Mesenchymal stem cell (in vitro differentiated cells and primary cell): ENCODE measurements around the gene UNK.

Experiments
- DNase-seq: peaks from one replicate; pipeline ENCODE4 v3.0.0-alpha.2; 2013
- H2AFZ ChIP-seq: one replicate; pipeline ENCODE4 v1.6.1; 2013; ENCODE audit warnings: low read depth, mild to moderate bottlenecking, control low read depth, inconsistent platforms, low read length, moderate library complexity
- H2AK5ac ChIP-seq: 2 replicates; pipeline ENCODE4 v1.6.1; 2013; ENCODE audit warnings: low read length, moderate library complexity, mild to moderate bottlenecking, inconsistent platforms; ENCODE audit not compliant: severe bottlenecking
- H2BK120ac ChIP-seq: one replicate; pipeline ENCODE4 v1.6.1; 2013; ENCODE audit warnings: low read depth, mild to moderate bottlenecking, inconsistent platforms, low read length, moderate library complexity
- H2BK12ac ChIP-seq, 2 experiments: one replicate each; pipeline ENCODE4 v1.6.1; 2013; ENCODE audit warnings: inconsistent platforms in 2 of 2, low read length in 2 of 2, mild to moderate bottlenecking in 2 of 2, moderate library complexity in 2 of 2, control low read depth in 1 of 2
- H2BK15ac ChIP-seq: one replicate; pipeline ENCODE4 v1.6.1; 2013; ENCODE audit warnings: mild to moderate bottlenecking, low read depth, inconsistent platforms; ENCODE audit not compliant: poor library complexity, severe bottlenecking
- H2BK5ac ChIP-seq: 2 replicates; pipeline ENCODE4 v1.6.1; 2013; ENCODE audit warnings: low read depth, mild to moderate bottlenecking, low read length, control low read depth, inconsistent platforms; ENCODE audit not compliant: poor library complexity, severe bottlenecking
- H3K14ac ChIP-seq, 2 experiments: one replicate each; pipeline ENCODE4 v1.6.1; 2013; ENCODE audit warnings: inconsistent platforms in 2 of 2, low read length in 2 of 2, control low read depth in 1 of 2, mild to moderate bottlenecking in 1 of 2, moderate library complexity in 1 of 2
- H3K18ac ChIP-seq, 2 experiments: one replicate each; pipeline ENCODE4 v1.6.1; 2013; ENCODE audit warnings: inconsistent platforms in 2 of 2, low read length in 2 of 2, control low read depth in 1 of 2, low read depth in 1 of 2, mild to moderate bottlenecking in 1 of 2
- H3K23ac ChIP-seq, 2 experiments: one replicate each; pipeline ENCODE4 v1.6.1; 2013; ENCODE audit warnings: inconsistent platforms in 2 of 2, low read length in 2 of 2, mild to moderate bottlenecking in 2 of 2, moderate library complexity in 2 of 2, control low read depth in 1 of 2
- H3K27ac ChIP-seq: 2 replicates; pipeline ENCODE4 v1.5.1; 2013; ENCODE audit warnings: mild to moderate bottlenecking, moderate library complexity, low read length, control low read depth, inconsistent platforms; ENCODE audit not compliant: poor library complexity, severe bottlenecking
- H3K27me3 ChIP-seq, 2 experiments: 2 replicates each; pipeline versions ENCODE4 v1.6.1 to v1.7.0; 2013; ENCODE audit warnings: low read length in 2 of 2, mild to moderate bottlenecking in 2 of 2, moderate library complexity in 2 of 2, control low read depth in 1 of 2, inconsistent platforms in 1 of 2; ENCODE audit not compliant: control insufficient read depth in 1 of 2, insufficient read depth in 1 of 2
- H3K36me3 ChIP-seq, 2 experiments: 2 replicates each; pipeline versions ENCODE4 v1.6.1 to v1.7.0; 2013; ENCODE audit warnings: low read length in 2 of 2, control low read depth in 1 of 2, inconsistent platforms in 1 of 2, low read depth in 1 of 2, mild to moderate bottlenecking in 1 of 2; ENCODE audit not compliant: insufficient read depth in 2 of 2, control insufficient read depth in 1 of 2
- H3K4ac ChIP-seq, 2 experiments: one replicate each; pipeline ENCODE4 v1.6.1; 2013; ENCODE audit warnings: inconsistent platforms in 2 of 2, low read length in 2 of 2, mild to moderate bottlenecking in 2 of 2, moderate library complexity in 2 of 2, control low read depth in 1 of 2, low read depth in 1 of 2
- H3K4me1 ChIP-seq: 2 replicates; pipeline ENCODE4 v1.6.1; 2013; ENCODE audit warnings: low read depth, low read length, control low read depth; ENCODE audit not compliant: control insufficient read depth, insufficient read depth
- H3K4me2 ChIP-seq: 2 replicates; pipeline ENCODE4 v1.6.1; 2013; ENCODE audit warnings: low read length, mild to moderate bottlenecking, inconsistent platforms; ENCODE audit not compliant: poor library complexity, severe bottlenecking
- H3K4me3 ChIP-seq, 2 experiments: 2 replicates each; pipeline versions ENCODE4 v1.5.1 to v1.7.0; 2013; ENCODE audit warnings: low read length in 2 of 2, mild to moderate bottlenecking in 2 of 2, control low read depth in 1 of 2, low read depth in 1 of 2; ENCODE audit not compliant: insufficient read depth in 1 of 2
- H3K79me1 ChIP-seq: replicated peaks from 2 replicates; pipeline ENCODE4 v1.6.1; 2013; ENCODE audit warnings: mild to moderate bottlenecking, control low read depth, low read length, inconsistent platforms; ENCODE audit not compliant: poor library complexity, severe bottlenecking
- H3K9ac ChIP-seq: 2 replicates; pipeline ENCODE4 v1.7.0; 2013; ENCODE audit warnings: mild to moderate bottlenecking, low read length, moderate library complexity
- H3K9me3 ChIP-seq: 2 replicates; pipeline ENCODE4 v1.7.0; 2013; ENCODE audit warnings: mild to moderate bottlenecking, low read length; ENCODE audit not compliant: control insufficient read depth
- H4K8ac ChIP-seq: one replicate; pipeline ENCODE4 v1.6.1; 2013; ENCODE audit warnings: inconsistent platforms, mild to moderate bottlenecking, low read length, moderate library complexity
- H4K91ac ChIP-seq: one replicate; pipeline ENCODE4 v1.6.1; 2013; ENCODE audit warnings: mild to moderate bottlenecking, low read length, inconsistent platforms
- WGBS: methylation state at CpG from one replicate; pipeline ENCODE4 v1.1.7; 2013; ENCODE audit warnings: mixed read lengths; 5-methylcytosine and 5-hydroxymethylcytosine counted together

The UNK gene

DNA sequence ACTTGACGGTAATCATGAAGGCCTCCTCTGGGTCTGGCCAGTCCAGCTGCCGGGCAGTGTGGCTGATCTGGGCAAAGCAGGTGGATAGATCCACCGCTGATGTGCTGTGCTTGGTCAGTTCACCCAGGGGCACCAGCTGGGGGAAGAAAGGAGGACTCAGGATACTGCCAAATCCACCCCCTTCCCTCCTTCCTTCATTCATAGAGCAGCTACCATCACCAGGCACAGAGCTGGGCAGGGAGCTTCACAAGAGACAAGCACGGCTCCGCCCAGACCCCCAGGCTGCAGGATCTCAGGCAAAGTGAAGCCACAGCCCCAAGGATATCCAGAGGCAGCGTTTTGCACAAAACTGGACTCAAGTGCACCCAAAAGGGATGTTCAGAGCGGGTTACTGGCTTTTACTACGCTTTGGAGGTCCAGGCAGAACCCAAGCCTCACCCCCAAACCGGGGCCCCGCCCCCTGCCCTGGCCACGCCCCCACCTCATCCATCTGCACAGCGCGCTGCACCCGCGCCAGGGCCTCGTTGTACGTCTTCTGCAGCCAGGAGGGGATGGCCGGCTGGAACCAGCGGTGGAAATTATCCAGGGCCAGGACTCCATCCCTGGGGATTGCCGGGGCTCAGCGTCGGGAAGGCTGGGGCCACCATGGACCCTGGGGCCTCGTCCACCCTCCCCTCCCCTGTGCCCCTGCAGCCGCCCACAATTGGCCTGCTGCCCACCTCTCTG, 50.5 kb downstream of the UNK start:
- H4K8ac ChIP-seq: no peak overlapping the region
- no peak overlapping the region for H3K27ac ChIP-seq
- WGBS: 78% methylated on average over 22 of the region's 24 CpGs
- no peaks in the 10 kb centered on the region for H3K27me3 ChIP-seq
- H3K4me1 ChIP-seq: peaks cover 10% of the 10 kb centered on the region
- DNase-seq: no peak
- H3K18ac ChIP-seq: no peak overlapping the region
- H4K91ac ChIP-seq: no peak overlapping the region
- H3K4me3 ChIP-seq: no peak overlapping the region
- H3K79me1 ChIP-seq: no peaks in the 10 kb centered on the region
- H3K36me3 ChIP-seq: peaks cover 0 to 23% of the 10 kb centered on the region in 2 experiments
- no peak overlapping the region for H3K4ac ChIP-seq
- H2AFZ ChIP-seq: no peak overlapping the region
- H2BK120ac ChIP-seq: no peak overlapping the region
- no peaks in the 10 kb centered on the region for H3K9me3 ChIP-seq
- no peak overlapping the region for H3K14ac ChIP-seq
- H2BK5ac ChIP-seq: no peak overlapping the region
- no peak overlapping the region for H3K9ac ChIP-seq
- H2BK15ac ChIP-seq: peak overlapping the region; percentile 2
- no peak overlapping the region for H2BK12ac ChIP-seq
- no peak overlapping the region for H2AK5ac ChIP-seq
- H3K23ac ChIP-seq: no peak overlapping the region
- H3K4me2 ChIP-seq: no peak overlapping the region

DNA sequence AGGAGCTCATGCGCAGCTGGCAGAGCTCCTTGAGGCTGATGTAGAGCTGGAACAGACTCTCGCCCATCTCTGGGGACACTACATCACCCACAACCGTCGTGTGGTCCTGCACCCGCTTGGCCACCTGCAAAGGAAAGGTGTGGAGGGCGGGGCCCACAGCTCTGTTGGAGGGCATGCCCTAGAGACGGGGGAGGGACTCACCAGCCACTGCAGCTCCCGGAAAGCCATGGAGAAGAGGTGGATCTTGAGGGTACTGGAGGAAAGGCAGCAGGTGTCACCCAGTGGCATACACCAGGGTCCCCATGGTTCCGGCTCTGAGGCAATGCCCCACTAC, 51.0 kb downstream of the UNK start:
- Histone ChIP-seq H2BK15ac (no peak overlapping the region), H3K18ac (no peak overlapping the region), H4K91ac (no peak overlapping the region), H3K4me1 (peaks cover 10% of the 10 kb centered on the region), H2AFZ (no peak overlapping the region), H3K36me3 (peaks cover 0 to 20% of the 10 kb centered on the region in 2 experiments), H2BK120ac (no peak overlapping the region), H3K14ac (no peak overlapping the region), H2BK12ac (no peak overlapping the region), H3K9ac (no peak overlapping the region), H3K4me2 (no peak overlapping the region), H2BK5ac (no peak overlapping the region), H3K27me3 (no peaks in the 10 kb centered on the region), H2AK5ac (no peak overlapping the region), H3K4me3 (no peak overlapping the region), H3K23ac (no peak overlapping the region), H3K4ac (no peak overlapping the region), H3K9me3 (no peaks in the 10 kb centered on the region), H3K27ac (no peak overlapping the region), H3K79me1 (no peaks in the 10 kb centered on the region), H4K8ac (no peak overlapping the region)
- WGBS: 78% methylated on average over 9 of the region's 9 CpGs
- no peak for DNase-seq

DNA sequence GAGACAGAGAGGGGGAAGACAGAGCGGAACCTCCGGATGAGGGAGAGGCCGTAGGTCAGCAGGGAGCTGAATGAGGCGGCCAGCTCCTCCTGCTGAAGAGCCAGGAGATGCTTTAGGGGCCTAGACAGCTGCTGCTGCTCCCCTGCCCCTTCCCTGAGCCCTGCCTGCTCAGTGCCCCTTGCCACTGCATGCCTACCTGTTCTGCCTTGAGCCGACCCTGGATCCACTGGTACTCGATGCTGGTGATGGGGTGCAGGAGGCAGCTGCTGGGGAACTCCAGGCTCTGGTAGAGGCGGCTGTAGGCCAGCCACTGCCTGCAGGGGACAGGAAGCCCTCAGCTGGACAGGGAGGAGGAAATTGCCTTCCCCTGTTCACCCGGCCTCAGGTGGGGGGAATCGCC, 52.0 kb downstream of the UNK start:
- H3K4me1 ChIP-seq: peaks cover 10% of the 10 kb centered on the region
- H3K4me3 ChIP-seq: no peak overlapping the region
- H3K14ac ChIP-seq: no peak overlapping the region
- no peak overlapping the region for H2AFZ ChIP-seq
- no peak overlapping the region for H3K23ac ChIP-seq
- no peak overlapping the region for H3K18ac ChIP-seq
- WGBS: 80% methylated on average over 9 of the region's 9 CpGs
- no peak overlapping the region for H2BK5ac ChIP-seq
- H3K36me3 ChIP-seq: peaks cover 0 to 20% of the 10 kb centered on the region in 2 experiments
- H2AK5ac ChIP-seq: no peak overlapping the region
- H3K4me2 ChIP-seq: no peak overlapping the region
- no peak overlapping the region for H3K9ac ChIP-seq
- no peak overlapping the region for H2BK12ac ChIP-seq
- H3K4ac ChIP-seq: no peak overlapping the region
- no peak overlapping the region for H4K8ac ChIP-seq
- H2BK120ac ChIP-seq: no peak overlapping the region
- H3K27me3 ChIP-seq: no peaks in the 10 kb centered on the region
- H3K27ac ChIP-seq: no peak overlapping the region
- H2BK15ac ChIP-seq: no peak overlapping the region
- no peaks in the 10 kb centered on the region for H3K9me3 ChIP-seq
- H3K79me1 ChIP-seq: no peaks in the 10 kb centered on the region
- DNase-seq: no peak
- H4K91ac ChIP-seq: no peak overlapping the region

DNA sequence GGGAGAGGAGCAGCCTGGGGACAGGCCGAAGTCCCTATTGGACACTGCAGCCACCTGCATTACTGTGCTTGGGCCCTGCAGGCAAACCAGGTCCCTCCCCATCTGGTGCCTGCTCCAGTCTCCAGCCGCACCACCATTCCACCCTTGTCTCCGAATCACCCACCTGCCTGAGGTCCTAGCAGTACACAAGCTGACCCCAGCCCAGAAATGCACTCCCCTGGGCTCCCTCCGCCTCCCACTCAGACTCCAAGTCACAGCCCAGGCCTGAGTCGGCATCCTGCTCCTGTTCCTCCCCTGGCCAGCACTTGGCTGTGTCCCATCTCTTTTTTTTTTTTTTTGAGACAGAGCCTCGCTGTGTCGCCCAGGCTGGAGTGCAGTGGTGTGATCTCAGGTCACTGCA, 53.3 kb downstream of the UNK start:
- Histone ChIP-seq H3K4ac (no peak overlapping the region), H3K23ac (no peak overlapping the region), H4K8ac (no peak overlapping the region), H3K36me3 (peaks cover 0 to 20% of the 10 kb centered on the region in 2 experiments), H2AFZ (no peak overlapping the region), H3K27ac (no peak overlapping the region), H3K9me3 (no peaks in the 10 kb centered on the region), H3K4me1 (peaks cover 5% of the 10 kb centered on the region), H2AK5ac (no peak overlapping the region), H3K18ac (no peak overlapping the region), H3K27me3 (no peaks in the 10 kb centered on the region), H2BK12ac (no peak overlapping the region), H2BK15ac (no peak overlapping the region), H4K91ac (no peak overlapping the region), H3K14ac (peak overlapping the region in 1 of 2 experiments; percentile 26), H3K9ac (no peak overlapping the region), H3K4me2 (no peak overlapping the region), H3K4me3 (no peak overlapping the region), H2BK120ac (no peak overlapping the region), H2BK5ac (no peak overlapping the region), H3K79me1 (no peaks in the 10 kb centered on the region)
- WGBS: 91% methylated on average over 7 of the region's 7 CpGs
- no peak for DNase-seq
